Measurements from ENCODE around the gene TMEM140. TPM values are rescaled to one million over a fixed set of nuclear protein-coding genes. Genes with fewer than 3 reads are reported as not detected.

TMEM140 gene
- polyA plus RNA-seq, 3 donors = 28.1 to 33.4 (median 30.0) TPM

DNA sequence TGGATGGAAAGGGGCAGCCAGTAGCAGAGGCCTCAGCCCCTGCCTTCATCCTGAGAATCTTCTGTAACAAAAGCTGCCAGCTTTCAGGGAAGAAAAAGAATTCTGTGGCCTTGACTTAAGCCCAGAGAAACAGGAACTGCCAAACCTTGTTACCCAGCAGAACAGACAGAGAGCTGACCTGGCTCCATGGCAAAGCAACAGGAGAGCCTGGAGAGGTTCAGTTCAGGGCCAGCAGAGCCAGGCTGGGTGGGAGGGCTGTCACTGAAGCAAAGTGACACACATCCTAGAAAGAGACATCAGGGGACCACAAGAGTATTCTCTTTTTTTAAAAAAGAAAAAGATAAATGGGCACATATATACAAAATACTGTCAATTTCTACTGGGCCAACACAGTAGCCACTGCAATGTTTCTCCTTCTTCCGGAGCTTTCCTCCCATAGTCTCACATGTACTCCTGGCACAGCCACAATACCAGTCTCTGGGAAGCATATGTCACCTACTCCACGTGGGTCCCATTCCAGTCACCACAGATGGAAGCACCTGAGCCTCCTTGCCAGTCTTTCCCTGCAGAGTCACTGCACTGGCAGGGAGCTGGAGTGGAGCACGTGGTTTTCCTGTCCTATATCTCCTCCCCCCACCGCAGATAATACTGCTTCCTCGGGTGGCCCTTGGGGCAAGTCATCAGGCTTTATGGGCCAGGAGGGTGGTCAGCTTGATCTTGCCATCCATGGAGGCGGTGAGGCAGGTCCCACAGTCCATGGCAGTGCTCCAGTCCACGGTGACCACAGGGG is 37.8 kb downstream of the TMEM140 start:
- no peak for DNase-seq (ENCODE audit: extremely low read depth in 1 of 11, low read depth in 9 of 11, low spot score in 4 of 11)

DNA sequence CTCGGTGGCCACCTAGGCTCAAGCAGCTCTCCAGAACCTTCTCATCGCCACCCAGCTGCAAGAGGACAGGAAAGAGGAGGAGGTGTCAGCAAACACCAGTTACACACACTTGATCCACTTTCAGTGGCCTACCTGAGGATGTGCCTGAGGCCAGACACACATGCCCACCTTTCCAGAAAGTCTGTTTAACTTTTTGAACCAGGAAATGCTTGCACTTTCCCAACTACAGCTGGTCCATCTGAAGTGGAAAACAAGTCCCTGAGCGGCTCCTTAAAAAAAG is 38.3 kb downstream of the TMEM140 start:
- no peak for DNase-seq (ENCODE audit: extremely low read depth in 1 of 11, low read depth in 9 of 11, low spot score in 4 of 11)

DNA sequence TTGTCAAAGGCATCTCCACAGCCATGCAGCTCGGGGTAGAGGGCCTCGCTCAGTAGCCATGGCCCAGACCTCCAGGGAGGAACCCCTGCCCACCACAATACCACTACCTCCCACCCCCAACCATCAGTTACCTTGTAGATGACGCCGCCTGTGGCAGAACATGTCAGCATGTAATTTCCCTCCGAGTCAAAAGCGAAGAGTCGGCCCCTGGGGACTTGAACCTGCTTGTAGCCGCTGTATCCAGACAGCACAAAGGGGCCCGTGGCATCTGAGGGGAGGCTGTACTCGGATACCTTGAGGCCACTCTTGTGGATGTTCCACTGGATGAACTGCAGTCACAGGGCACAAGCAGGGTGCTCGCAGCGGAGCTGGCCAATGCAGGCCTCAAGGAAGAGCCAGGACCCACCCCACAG is 39.0 kb downstream of the TMEM140 start:
- DNase-seq (ENCODE audit: extremely low read depth in 1 of 11, low read depth in 9 of 11, low spot score in 4 of 11) = no peak

DNA sequence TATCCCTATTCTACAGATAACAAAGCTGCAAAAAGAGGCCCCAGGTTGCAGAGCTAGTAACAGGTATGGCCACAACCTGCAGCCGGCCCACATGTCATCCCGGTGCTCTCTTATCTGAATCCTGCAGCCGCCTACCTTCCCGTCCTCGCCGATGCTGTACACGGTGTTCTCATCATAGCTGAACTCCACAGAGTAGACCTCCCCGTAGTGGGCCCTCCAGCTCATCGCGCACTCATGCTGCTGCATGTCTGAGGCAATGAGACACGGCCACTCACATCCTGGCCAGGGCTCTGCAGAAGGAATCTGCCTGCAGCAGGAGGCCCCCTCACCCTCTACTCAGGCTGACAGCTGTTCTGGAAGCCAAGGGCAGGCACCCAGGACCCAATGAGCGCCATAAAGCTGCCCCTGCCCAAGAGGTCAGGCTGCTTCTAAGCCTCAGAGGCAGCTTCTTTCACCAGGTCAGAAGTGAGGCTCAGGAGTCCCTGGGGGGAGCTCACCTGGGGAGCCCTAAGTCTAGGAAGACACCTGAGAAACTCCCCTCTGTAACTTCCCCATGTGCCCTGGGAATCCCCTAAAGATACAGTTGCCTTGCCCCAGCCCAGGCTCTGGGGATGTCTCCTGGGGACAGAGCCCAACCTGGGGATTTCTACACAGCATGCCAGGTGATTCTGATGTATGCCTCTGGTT is 40.6 kb downstream of the TMEM140 start:
- no peak for DNase-seq (ENCODE audit: extremely low read depth in 1 of 11, low read depth in 9 of 11, low spot score in 4 of 11)

DNA sequence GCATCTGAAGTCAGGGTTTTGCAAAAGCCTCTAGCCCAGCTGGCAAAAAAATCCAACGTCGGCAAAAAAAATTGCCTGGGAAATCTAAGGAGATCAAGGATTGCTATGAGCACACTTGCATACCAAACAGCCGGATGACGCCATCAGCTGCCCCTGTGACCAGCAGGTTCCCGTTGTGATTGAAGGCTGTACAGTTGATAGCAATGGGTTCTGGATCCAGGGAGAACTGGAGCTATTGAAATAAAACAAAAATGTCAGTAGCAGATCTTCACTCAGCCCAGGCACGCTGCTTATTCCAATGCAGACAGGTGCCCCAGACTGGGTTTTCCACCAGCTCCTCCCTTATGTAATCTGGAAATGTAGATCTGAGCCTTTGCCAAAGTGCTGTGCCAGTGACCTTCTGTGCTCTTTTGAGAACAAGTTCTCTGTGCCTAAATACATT is 41.4 kb downstream of the TMEM140 start:
- DNase-seq (ENCODE audit: extremely low read depth in 1 of 11, low read depth in 9 of 11, low spot score in 4 of 11) = no peak

DNA sequence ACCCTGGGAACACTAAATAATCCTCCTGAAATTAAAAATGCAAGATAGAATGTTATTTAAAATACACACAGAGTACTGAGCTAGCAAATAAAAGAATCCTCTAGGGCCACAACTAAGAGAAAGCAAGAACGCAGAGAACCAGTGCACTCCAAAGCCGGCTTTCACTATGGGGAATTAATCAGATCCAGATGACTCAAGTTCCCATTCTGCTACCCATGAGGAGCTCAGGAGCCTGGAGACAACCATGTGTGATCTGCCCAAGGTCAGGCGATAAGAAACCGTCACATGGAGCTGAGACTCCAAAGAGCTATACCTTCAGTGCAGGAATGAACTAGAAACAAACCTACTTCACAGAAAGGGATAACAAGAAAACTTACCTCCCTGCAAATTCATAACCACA is 42.1 kb downstream of the TMEM140 start:
- no peak for DNase-seq (ENCODE audit: extremely low read depth in 1 of 11, low read depth in 9 of 11, low spot score in 4 of 11)

DNA sequence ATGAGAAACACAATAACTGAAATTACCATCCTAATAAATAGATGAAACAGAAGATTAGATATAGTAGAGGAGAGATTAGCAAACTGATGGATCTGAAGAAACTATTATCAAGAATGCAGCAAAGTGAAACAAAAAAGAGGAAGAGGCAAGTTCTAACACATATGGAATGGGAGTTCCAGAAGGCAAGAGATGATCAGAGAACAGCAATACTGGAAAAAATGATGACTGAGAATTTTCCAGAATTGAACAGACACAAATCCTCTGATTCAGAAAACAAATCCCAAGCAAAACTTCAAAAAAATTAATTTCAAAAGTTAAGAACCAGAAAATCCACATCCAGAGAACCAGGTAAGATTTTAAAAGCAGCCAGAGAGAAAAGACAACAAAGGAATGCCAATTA is 42.8 kb downstream of the TMEM140 start:
- DNase-seq (ENCODE audit: extremely low read depth in 1 of 11, low read depth in 9 of 11, low spot score in 4 of 11) = no peak

DNA sequence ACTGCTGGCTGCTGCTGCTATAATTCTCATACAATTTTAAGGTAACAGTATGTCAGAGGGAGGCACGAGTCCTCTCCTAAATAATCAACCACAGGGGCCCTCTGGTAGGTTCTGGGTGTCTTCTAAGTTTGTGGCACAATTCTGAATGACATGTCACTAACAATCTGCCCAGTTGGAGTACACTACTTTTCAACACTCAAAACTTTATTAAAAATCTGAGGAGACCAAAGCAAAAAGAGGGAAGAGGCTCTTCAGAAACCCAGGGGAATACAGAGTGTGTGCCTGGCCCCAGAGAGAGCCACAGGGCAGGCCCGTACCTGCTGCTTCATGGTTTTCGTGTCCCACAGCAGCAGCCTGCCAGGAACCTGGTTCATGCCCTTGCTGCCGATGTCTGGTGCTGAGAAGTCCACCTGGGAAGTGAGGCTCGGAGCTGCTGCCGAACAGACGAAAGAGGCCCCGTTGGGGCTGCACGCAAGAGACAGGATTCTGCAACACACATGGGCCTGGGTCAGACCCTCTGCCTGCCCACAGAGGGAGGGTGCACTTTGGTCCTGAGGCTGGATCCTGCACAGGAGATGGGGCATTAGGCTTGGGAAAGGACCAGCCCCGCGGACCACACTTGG is 45.2 kb downstream of the TMEM140 start:
- DNase-seq (ENCODE audit: extremely low read depth in 1 of 11, low read depth in 9 of 11, low spot score in 4 of 11) = no peak

DNA sequence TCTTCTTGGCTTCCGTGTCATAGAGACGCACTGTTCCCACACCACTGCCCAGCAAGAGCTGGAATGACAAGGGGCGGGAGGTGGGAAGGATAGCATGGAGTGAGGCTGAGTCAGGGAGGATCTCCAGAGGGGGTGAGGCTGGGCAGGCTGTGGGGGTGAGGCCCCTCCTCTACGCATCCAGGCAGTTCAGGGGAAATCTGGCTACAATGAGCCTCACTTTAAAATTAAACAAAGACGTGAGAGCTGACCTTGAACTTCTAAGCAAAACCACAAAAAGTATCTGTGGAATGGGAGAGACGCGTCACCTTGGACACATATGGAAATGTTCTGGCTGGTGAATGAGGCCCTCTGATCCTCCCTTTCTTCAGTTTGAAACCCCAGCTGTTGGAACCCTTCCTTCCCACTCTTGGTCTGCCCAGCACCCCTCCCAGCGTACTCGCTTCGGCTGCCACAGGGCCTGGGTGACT is 45.8 kb downstream of the TMEM140 start:
- DNase-seq (ENCODE audit: extremely low read depth in 1 of 11, low read depth in 9 of 11, low spot score in 4 of 11) = no peak

DNA sequence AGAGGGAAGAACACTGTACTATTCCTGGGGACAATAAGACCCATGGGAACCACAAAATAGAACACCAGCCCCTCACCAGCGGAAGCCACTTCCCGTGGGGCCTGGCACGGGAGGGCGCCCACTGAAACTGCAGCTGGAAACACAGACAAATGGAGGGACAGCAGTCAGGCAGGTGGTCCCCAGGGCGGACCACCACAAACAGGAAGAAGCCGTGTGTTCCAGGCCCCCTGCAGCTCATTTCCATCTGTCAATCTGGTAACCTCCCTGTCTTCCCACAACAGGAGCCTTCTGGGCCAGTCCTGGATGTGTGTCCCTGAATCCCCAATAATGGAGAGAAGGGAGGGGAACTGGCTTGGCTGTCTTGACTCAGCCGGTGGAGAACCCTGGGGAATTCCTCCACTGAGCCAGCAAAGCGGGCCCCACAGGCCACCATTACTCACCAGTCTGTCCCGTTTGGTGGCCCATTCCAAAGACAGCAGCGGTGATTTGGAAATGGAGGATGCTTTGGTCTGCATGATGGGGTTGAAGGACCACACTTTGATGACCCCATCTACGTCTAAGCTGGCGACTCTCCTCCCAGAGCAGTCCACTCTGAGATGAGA is 46.7 kb downstream of the TMEM140 start:
- no peak for DNase-seq (ENCODE audit: extremely low read depth in 1 of 11, low read depth in 9 of 11, low spot score in 4 of 11)

DNA sequence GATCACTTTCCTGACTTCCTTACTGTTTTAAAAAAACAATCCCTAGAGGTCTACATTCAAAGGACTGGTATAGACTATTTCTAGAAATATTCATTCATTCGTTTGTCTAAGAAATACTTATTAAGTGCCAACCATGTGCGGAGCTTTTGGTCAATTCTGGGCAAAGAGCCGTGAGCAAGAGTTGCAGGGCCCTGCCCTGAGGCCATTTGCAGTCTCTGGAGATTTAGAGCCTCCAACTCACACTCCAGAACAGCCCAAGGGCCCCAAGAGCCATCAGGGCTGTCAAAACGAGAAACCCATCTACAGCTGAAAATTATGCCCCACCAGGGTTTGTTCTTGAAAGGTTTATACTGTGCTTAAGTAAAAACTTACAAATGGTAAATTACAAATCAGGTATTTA is 47.3 kb downstream of the TMEM140 start:
- no peak for DNase-seq (ENCODE audit: extremely low read depth in 1 of 11, low read depth in 9 of 11, low spot score in 4 of 11)

DNA sequence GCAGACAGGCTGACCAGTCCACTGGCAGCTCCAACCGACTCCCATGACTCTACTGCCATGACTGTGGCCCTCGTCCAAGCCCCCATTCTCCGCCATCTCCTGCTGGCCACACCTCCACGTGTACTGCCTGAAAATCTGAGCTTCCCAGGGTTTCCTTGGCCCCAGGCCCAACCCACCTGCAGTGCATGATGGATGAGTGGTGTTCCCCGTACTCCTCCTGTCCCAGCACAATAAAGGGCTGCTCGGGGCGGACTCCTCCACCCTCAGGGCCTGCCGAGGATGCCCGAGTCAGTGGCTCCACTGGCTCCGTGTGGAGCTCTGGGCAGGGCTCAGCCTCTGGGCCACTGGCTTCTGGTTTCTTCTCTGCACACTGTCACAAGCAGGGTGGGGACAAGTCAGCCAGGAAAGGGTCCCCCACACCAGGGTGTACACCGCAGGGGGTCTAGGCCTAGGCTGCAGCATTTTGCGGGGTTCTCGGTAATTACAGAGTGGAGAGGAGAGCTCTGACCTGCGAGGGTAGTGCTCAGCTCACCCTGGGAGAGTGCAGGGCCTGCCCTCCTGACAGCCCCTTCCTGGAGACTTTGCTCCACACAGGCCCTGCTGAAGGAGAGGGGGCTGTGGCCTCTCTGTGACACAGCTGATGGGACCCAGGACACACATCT is 48.2 kb downstream of the TMEM140 start:
- DNase-seq (ENCODE audit: extremely low read depth in 1 of 11, low read depth in 9 of 11, low spot score in 4 of 11) = no peak

DNA sequence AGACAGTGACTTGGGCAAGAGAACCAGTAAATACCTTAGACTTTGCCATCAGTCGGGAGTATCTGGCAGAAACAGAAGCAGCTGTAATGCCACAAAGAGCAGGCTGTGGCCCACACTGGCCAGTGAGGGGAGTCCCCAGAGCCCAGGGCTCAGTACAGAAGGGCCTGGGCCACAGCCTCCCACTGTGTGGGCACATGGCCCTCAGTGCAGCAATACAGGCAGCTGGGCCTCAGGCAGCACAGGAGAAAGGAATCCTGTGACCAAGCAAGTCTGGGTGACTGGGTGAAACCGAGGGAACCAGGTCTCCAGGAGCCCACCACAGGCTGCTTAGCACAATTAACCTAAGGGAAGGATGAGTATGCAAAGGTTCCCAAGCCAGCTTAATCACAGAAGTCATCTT is 49.5 kb downstream of the TMEM140 start:
- no peak for DNase-seq (ENCODE audit: extremely low read depth in 1 of 11, low read depth in 9 of 11, low spot score in 4 of 11)

DNA sequence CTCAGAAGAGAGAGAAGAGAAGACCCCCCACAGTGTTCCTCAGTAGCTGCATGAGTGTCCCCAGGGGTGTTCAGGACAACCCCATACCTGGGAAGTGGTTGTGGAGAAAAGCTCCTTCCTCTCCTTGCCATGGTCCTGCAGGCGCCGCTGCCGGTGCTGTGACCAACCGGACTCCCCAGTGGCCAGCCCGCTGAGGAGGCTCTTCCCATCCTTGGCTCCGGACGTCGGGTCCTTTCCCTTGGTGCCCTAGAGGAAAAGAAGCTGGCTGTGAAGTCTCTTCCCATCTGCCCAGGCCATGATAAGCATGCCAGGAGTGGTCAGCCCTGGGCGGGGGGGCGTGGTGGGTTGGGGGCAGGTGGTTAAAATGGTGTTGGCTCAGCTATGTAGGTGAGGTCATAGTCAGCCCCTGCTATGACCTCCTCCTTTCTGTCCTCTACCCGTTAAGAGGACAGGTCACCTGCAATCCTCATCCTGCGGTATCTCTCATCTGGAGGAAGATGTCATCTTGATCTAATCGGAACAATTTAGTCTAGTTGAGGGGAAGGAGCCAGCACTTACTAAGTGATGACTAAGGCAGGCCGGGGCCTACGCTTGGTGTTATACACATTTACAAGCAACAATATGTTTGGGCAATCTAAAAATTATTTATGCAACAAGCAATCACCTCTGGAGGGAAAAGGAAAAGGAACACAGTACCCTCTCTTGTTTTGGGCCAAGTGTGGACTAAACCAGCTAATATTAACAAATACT is 50.2 kb downstream of the TMEM140 start:
- no peak for DNase-seq (ENCODE audit: extremely low read depth in 1 of 11, low read depth in 9 of 11, low spot score in 4 of 11)

DNA sequence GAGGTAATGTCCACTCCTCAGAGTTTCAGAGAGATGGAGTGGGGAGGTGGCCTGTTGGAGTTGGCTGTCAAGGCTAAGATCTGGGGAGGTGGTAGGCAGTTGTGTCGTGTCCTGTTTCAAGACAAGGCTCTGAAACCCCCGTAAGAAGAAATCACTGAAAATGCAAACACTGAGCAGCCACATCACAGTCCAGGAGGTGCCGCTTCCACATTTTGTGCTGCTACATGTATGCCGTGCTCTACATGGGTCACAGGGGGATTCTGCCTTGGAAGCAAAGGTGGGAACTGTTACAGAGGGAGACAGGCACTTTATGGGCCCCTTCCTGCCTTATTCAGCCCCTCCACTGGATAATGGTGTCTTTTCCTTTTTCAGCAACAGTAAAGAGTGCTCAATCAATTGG is 51.6 kb downstream of the TMEM140 start:
- no peak for DNase-seq (ENCODE audit: extremely low read depth in 1 of 11, low read depth in 9 of 11, low spot score in 4 of 11)

DNA sequence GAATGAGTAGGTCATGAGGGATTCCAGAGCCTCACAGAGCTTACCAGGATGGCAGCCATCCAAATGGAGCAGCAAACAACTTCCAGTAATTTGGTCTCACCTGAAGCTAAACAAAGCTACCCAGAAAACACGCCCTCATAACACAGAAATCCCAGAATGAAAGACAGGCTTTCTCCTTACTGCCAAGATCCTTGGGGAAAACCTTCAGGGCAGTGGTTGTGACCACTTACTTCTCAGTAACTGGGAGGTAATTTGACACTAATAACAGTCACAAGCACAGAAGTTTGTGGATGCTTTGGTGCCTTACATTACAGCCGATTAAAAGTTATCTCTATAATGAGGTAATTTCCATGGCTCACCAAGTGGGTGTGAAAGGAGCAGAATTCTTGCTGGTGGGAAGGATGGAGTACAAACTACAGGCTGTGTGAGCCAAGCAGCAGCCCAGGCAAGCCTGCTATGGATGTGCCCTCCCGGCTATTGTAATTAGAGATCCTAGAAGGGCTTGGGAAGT is 53.0 kb downstream of the TMEM140 start:
- DNase-seq (ENCODE audit: extremely low read depth in 1 of 11, low read depth in 9 of 11, low spot score in 4 of 11) = no peak

DNA sequence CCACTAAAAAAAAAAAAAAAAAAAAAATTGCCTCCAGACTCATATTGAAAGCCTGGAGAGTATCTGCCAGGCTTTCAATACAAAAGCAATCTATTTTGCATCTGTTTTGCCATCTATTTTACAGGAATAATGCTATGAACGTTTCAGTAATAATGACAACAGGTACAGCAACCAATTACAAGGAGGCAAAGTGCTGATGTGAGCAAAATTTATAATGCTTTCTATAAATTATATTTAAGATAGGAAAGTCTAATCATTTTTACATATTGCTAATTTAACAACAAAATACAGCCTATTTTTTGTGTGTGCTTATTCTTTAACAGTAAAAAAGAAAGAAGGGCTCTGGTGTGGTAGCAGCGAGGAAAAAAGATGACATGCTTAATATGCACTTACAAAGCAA is 53.5 kb downstream of the TMEM140 start:
- DNase-seq (ENCODE audit: extremely low read depth in 1 of 11, low read depth in 9 of 11, low spot score in 4 of 11) = no peak

DNA sequence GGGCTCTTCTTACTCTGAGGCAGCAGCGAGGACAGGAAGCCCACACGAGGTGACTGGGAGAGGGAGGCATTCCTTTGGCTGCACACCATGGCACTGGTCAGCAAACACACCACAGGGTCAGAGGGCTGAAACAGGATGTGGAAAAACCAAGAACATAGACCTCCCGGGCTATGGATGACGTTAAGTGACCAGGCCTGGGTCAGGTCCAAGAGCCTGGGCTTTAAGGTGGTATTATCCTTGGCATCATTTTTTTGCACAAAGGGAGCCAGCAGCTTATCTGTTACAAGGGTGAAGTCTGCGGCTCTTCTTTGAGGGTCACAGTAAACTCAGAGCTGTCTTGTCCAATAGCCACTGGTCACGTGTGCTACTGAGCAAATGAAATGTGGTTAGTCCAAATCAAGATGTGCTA is 56.5 kb downstream of the TMEM140 start:
- no peak for DNase-seq (ENCODE audit: extremely low read depth in 1 of 11, low read depth in 9 of 11, low spot score in 4 of 11)

DNA sequence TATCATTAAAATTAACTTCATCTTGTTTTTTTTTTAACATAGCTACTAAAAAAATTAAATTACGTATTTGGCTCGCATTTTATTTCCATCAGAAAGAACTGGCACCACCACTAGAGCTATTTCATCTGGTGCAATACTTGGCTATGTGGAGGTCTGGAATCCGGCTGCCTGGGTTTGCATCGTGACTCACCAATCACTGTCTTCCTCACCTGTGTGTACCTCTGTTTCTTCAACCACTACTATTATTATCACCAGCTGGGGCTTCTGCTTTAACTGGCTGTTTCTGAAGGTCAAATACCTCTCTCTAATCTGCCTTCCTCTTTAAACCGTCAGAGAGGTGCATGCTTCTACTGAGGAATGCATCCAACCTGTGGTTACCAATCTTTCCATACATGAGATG is 57.0 kb downstream of the TMEM140 start:
- no peak for DNase-seq (ENCODE audit: extremely low read depth in 1 of 11, low read depth in 9 of 11, low spot score in 4 of 11)
